TTC549 (cell line): ENCODE data around the gene PMEPA1.

ENCODE experiments used
- FAIRE-seq: peaks from 2 replicates; lab custom pipeline; 2012; peaks lifted over from hg19 to GRCh38; lab: Jason Lieb, UNC

Gene PMEPA1

GRCh38 chr20:57709823-57710799 lies at the start of gene PMEPA1:
Gene PMEPA1, minus strand, starts transcription at chr20:57710015. Its CDS starts 433 bp downstream, at chr20:57709582.
- FAIRE-seq, result no peak

- no peak for FAIRE-seq
Measured at GRCh38 chr20:57757767-57758166, 48.0 kb upstream of the PMEPA1 start.

- no peak for FAIRE-seq
Measured at GRCh38 chr20:57756921-57757320, 47.1 kb upstream of the PMEPA1 start.

GRCh38 chr20:57756213-57756612 lies 46.4 kb upstream of the PMEPA1 start:
- no peak for FAIRE-seq

GRCh38 chr20:57755609-57756008 lies 45.8 kb upstream of the PMEPA1 start:
- FAIRE-seq, result no peak

- FAIRE-seq, result no peak
Measured at GRCh38 chr20:57754190-57754589, 44.4 kb upstream of the PMEPA1 start.

GRCh38 chr20:57753332-57754164 lies 43.7 kb upstream of the PMEPA1 start:
- no peak for FAIRE-seq

- FAIRE-seq, result no peak
Measured at GRCh38 chr20:57751411-57751810, 41.6 kb upstream of the PMEPA1 start.

- no peak for FAIRE-seq
Measured at GRCh38 chr20:57749869-57750268, 40.1 kb upstream of the PMEPA1 start.

GRCh38 chr20:57749131-57749690 lies 39.4 kb upstream of the PMEPA1 start:
- FAIRE-seq, result no peak

GRCh38 chr20:57748601-57749130 lies 38.9 kb upstream of the PMEPA1 start:
- no peak for FAIRE-seq

GRCh38 chr20:57747861-57748481 lies 38.2 kb upstream of the PMEPA1 start:
- FAIRE-seq, result no peak

GRCh38 chr20:57746832-57747404 lies 37.1 kb upstream of the PMEPA1 start:
- no peak for FAIRE-seq

- no peak for FAIRE-seq
Measured at GRCh38 chr20:57746201-57746600, 36.4 kb upstream of the PMEPA1 start.

GRCh38 chr20:57744206-57744605 lies 34.4 kb upstream of the PMEPA1 start:
- no peak for FAIRE-seq

- no peak for FAIRE-seq
Measured at GRCh38 chr20:57743450-57744095, 33.8 kb upstream of the PMEPA1 start.

GRCh38 chr20:57742507-57743181 lies 32.8 kb upstream of the PMEPA1 start:
- FAIRE-seq, result no peak

GRCh38 chr20:57738484-57738883 lies 28.7 kb upstream of the PMEPA1 start:
- FAIRE-seq, result no peak

- FAIRE-seq, result no peak
Measured at GRCh38 chr20:57738053-57738452, 28.2 kb upstream of the PMEPA1 start.

- FAIRE-seq, result no peak
Measured at GRCh38 chr20:57737349-57737748, 27.5 kb upstream of the PMEPA1 start.
